Glutamatergic neuron (in vitro differentiated cells): ENCODE measurements around the gene FSHB. TPM values are rescaled to one million over a fixed set of nuclear protein-coding genes. Genes with fewer than 3 reads are reported as not detected.

Source experiments
- DNase-seq: peaks from one replicate; pipeline ENCODE4 v3.0.0; 2022
- H3K27ac Mint-ChIP-seq: one replicate; pipeline ENCODE4 v1.8.0; 2020; ENCODE audit warnings: mild to moderate bottlenecking, mixed read lengths, inconsistent platforms; ENCODE audit not compliant: unreplicated experiment
- H3K27me3 Mint-ChIP-seq: one replicate; pipeline ENCODE4 v1.8.0; 2020; ENCODE audit warnings: mild to moderate bottlenecking, moderate library complexity, mixed read lengths, inconsistent platforms; ENCODE audit not compliant: unreplicated experiment
- H3K36me3 Mint-ChIP-seq: one replicate; pipeline ENCODE4 v1.8.0; 2020; ENCODE audit warnings: mild to moderate bottlenecking, mixed read lengths, inconsistent platforms; ENCODE audit not compliant: unreplicated experiment
- H3K4me1 Mint-ChIP-seq: one replicate; pipeline ENCODE4 v1.8.0; 2020; ENCODE audit warnings: mild to moderate bottlenecking, low read depth, mixed read lengths, inconsistent platforms; ENCODE audit not compliant: unreplicated experiment
- H3K4me3 Mint-ChIP-seq: one replicate; pipeline ENCODE4 v1.8.0; 2020; ENCODE audit warnings: mild to moderate bottlenecking, mixed read lengths, inconsistent platforms; ENCODE audit not compliant: unreplicated experiment
- H3K9me3 Mint-ChIP-seq: one replicate; pipeline ENCODE4 v1.8.0; 2020; ENCODE audit warnings: mild to moderate bottlenecking, moderate library complexity, mixed read lengths, inconsistent platforms; ENCODE audit not compliant: unreplicated experiment
- CTCF ChIP-seq: fragments of 200-600 bp; sonication (generic); IDR thresholded peaks from one replicate; pipeline ENCODE4 v1.5.0; 2021; ENCODE audit not compliant: partially characterized antibody, unreplicated experiment
- total RNA-seq: library from RNA; stranded (reverse); fragmentation: NEBNext Ultra II Directional; extraction: Animal tissue kit (Norgen Biotek cat#: 25700); gene quantifications from one replicate; pipeline ENCODE4 v1.2.1, GENCODE V29; 2021; ENCODE audit not compliant: unreplicated experiment

Gene FSHB
- total RNA-seq, 1 donor from 2014 or later = not detected

- Mint-ChIP-seq H3K27me3 (no peaks in the 10 kb centered on the region), H3K27ac (no peak overlapping the region), H3K4me1 (no peaks in the 10 kb centered on the region), H3K9me3 (no peaks in the 10 kb centered on the region), H3K36me3 (no peaks in the 10 kb centered on the region), H3K4me3 (no peak overlapping the region)
- DNase-seq = peak; percentile 45
- TF ChIP-seq CTCF = no peak
Measured at GRCh38 chr11:30281476-30282288, 50.9 kb downstream of the FSHB start.

GRCh38 chr11:30282289-30282631 is 51.4 kb downstream of the FSHB start:
- no peak for DNase-seq
- Mint-ChIP-seq H3K4me1 (no peaks in the 10 kb centered on the region), H3K27me3 (no peaks in the 10 kb centered on the region), H3K4me3 (no peak overlapping the region), H3K36me3 (no peaks in the 10 kb centered on the region), H3K9me3 (no peaks in the 10 kb centered on the region), H3K27ac (no peak overlapping the region)
- TF ChIP-seq CTCF = no peak

Other genes with a start within 250 kb of the FSHB start
- gene KCNA4, start 214.0 kb upstream of the FSHB start, total RNA-seq = not detected
- gene ARL14EP, start 92.1 kb downstream of the FSHB start, total RNA-seq = 21.6 TPM